GM21447 (cell line): Measurements from ENCODE around the gene KRTAP29-1.
"Not testable (repeated sequence)": the region's sequence is repeated elsewhere in the genome, so short reads cannot be mapped to it uniquely, and the experiment has no call there.

ENCODE experiments used
- ATAC-seq: cut with Tn5 transposase; IDR thresholded peaks from one replicate; pipeline ENCODE4 v1.9.1; 2021; ENCODE audit not compliant: unreplicated experiment

The KRTAP29-1 gene

GRCh38 chr17:41301916-41302901 lies at the start of gene KRTAP29-1:
Gene KRTAP29-1, minus strand, starts transcription at chr17:41302851. Its CDS starts 0 bp downstream, at chr17:41302851.
- no peak for ATAC-seq

- ATAC-seq = no peak
Measured at GRCh38 chr17:41351177-41351576, 48.5 kb upstream of the KRTAP29-1 start.

GRCh38 chr17:41350381-41350878 lies 47.8 kb upstream of the KRTAP29-1 start, which contains the start of gene KRT33A:
Gene KRT33A, minus strand, starts transcription at chr17:41350828. Its CDS starts 61 bp downstream, at chr17:41350767.
- not testable (repeated sequence) for ATAC-seq

- no peak for ATAC-seq
Measured at GRCh38 chr17:41347869-41348760, 45.5 kb upstream of the KRTAP29-1 start.

GRCh38 chr17:41346421-41346820 lies 43.8 kb upstream of the KRTAP29-1 start:
- not testable (repeated sequence) for ATAC-seq

- ATAC-seq = no peak
Measured at GRCh38 chr17:41345992-41346391, 43.3 kb upstream of the KRTAP29-1 start.

GRCh38 chr17:41343029-41343428 lies 40.4 kb upstream of the KRTAP29-1 start:
- no peak for ATAC-seq

- ATAC-seq = no peak
Measured at GRCh38 chr17:41340934-41341861, 38.5 kb upstream of the KRTAP29-1 start.

GRCh38 chr17:41340494-41340893 lies 37.8 kb upstream of the KRTAP29-1 start:
- ATAC-seq = no peak

GRCh38 chr17:41339571-41340172 lies 37.0 kb upstream of the KRTAP29-1 start:
- ATAC-seq = no peak

- peak; percentile 47 for ATAC-seq
Measured at GRCh38 chr17:41338961-41339485, 36.4 kb upstream of the KRTAP29-1 start.

GRCh38 chr17:41335747-41336146 lies 33.1 kb upstream of the KRTAP29-1 start:
- ATAC-seq = no peak

GRCh38 chr17:41334385-41335305 lies 32.0 kb upstream of the KRTAP29-1 start:
- ATAC-seq = no peak

- no peak for ATAC-seq
Measured at GRCh38 chr17:41333836-41334235, 31.2 kb upstream of the KRTAP29-1 start.

- ATAC-seq = no peak
Measured at GRCh38 chr17:41333098-41333497, 30.4 kb upstream of the KRTAP29-1 start.

GRCh38 chr17:41332239-41332638 lies 29.6 kb upstream of the KRTAP29-1 start:
- no peak for ATAC-seq

GRCh38 chr17:41331606-41332005 lies 29.0 kb upstream of the KRTAP29-1 start:
- ATAC-seq = no peak

GRCh38 chr17:41329279-41329948 lies 26.8 kb upstream of the KRTAP29-1 start:
- no peak for ATAC-seq
